Adrenal gland (tissue), 5 donors: Measurements from ENCODE around the gene GIMAP8.

Experiments
- CTCF ChIP-seq, 6 experiments: fragments of 450-650 bp in 4 of 6; fragments of 200-600 bp in 2 of 6; sonication (generic) in 1 of 6; IDR thresholded peaks; 1 replicate in 5 of 6; 2 replicates in 1 of 6; pipeline versions ENCODE4 v1.5.1 to v1.8.0; 2016 to 2021; ENCODE audit warnings: antibody characterized with exemption in 6 of 6, mild to moderate bottlenecking in 2 of 6, moderate library complexity in 1 of 6
- POLR2A ChIP-seq, 2 donors: fragments of 450-650 bp; IDR thresholded peaks; one replicate each; pipeline ENCODE4 v1.6.1; 2017; ENCODE audit warnings: antibody characterized with exemption in 2 of 2, mild to moderate bottlenecking in 2 of 2, moderate library complexity in 1 of 2
- donor health status: DM: no; HTN: no; CAD: no.

DNA sequence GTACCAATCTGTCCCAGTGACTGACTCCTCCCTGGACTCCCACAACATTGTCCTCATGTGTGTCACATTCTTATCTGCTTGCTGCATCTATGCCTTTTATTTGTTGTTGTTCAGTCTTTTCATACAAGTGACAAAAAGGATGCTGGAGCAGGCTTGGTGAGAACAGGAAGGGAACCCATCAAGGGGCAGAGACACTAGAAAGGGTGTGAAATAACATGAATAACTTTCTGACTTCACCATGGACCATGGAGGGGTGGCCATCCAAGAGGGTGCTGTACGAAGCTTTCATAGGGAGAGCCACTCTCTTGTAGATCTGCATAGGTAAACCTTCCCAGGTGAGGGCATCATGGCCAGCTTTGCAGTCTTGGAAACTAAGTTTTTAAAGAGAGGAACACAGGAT, 14.5 kb downstream of the GIMAP8 start:
- no peak for TF ChIP-seq CTCF (IDR thresholded peaks at IDR 0.05)
- TF ChIP-seq POLR2A (IDR thresholded peaks at IDR 0.05): no peak
